Measurements from ENCODE around the gene STARD9. TPM values are rescaled to one million over a fixed set of nuclear protein-coding genes. Genes with fewer than 3 reads are reported as not detected.
A peak's percentile ranks its signal among the peaks of the same experiment; 100 is the strongest.

The STARD9 gene
- total RNA-seq, 1 donor from 2014 or later: 16.4 TPM

DNA sequence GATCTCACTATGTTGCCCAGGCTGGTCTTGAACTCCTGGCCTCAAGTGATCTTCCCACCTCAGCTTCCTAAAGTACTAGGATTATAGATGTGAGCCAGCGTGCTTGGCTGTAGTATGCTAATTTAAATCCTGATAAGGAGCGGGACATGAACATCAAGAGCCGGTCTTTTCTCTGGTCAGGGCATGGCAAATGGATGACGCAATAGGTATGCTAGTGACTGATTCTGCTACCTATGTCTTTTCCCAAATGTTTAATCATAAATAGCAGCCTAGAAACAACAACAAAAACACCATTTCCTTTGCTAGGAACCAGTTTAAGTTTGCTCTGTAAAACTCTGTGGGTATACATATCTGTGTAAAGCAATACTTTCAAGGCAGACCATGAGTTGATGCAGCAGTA lies 64.7 kb downstream of the STARD9 start:
- no peak for DNase-seq (ENCODE audit: low read depth, low spot score)
- H3K36me3 Mint-ChIP-seq (ENCODE audit: low read depth): peaks cover 9% of the 10 kb centered on the region
- H3K27ac Mint-ChIP-seq (ENCODE audit: unreplicated experiment): no peak overlapping the region
- H3K4me1 Mint-ChIP-seq: no peaks in the 10 kb centered on the region
- no peaks in the 10 kb centered on the region for H3K27me3 Mint-ChIP-seq (ENCODE audit: low read depth)
- TF ChIP-seq CTCF (conservative IDR thresholded peaks at IDR 0.05): no peak
- H3K9me3 Mint-ChIP-seq: no peaks in the 10 kb centered on the region
- H3K4me3 Mint-ChIP-seq: no peak overlapping the region

GRCh38 chr15:42650208-42651066 lies 75.0 kb downstream of the STARD9 start:
- no peak overlapping the region for H3K4me3 Mint-ChIP-seq
- TF ChIP-seq CTCF (conservative IDR thresholded peaks at IDR 0.05): peak; percentile 79
- H3K9me3 Mint-ChIP-seq: no peaks in the 10 kb centered on the region
- H3K4me1 Mint-ChIP-seq: no peaks in the 10 kb centered on the region
- peak; percentile 50 for DNase-seq (ENCODE audit: low read depth, low spot score)
- H3K27ac Mint-ChIP-seq (ENCODE audit: unreplicated experiment): no peak overlapping the region
- H3K36me3 Mint-ChIP-seq (ENCODE audit: low read depth): no peaks in the 10 kb centered on the region
- H3K27me3 Mint-ChIP-seq (ENCODE audit: low read depth): no peaks in the 10 kb centered on the region

GRCh38 chr15:42665827-42666226 lies 90.4 kb downstream of the STARD9 start:
- peaks cover 4% of the 10 kb centered on the region for H3K4me1 Mint-ChIP-seq
- no peak for DNase-seq (ENCODE audit: low read depth, low spot score)
- TF ChIP-seq CTCF (conservative IDR thresholded peaks at IDR 0.05): no peak
- H3K4me3 Mint-ChIP-seq: no peak overlapping the region
- no peak overlapping the region for H3K27ac Mint-ChIP-seq (ENCODE audit: unreplicated experiment)
- H3K27me3 Mint-ChIP-seq (ENCODE audit: low read depth): no peaks in the 10 kb centered on the region
- H3K9me3 Mint-ChIP-seq: no peaks in the 10 kb centered on the region
- peaks cover 13% of the 10 kb centered on the region for H3K36me3 Mint-ChIP-seq (ENCODE audit: low read depth)

- Mint-ChIP-seq H3K4me3 (no peak overlapping the region), H3K36me3 (ENCODE audit: low read depth) (peaks cover 13% of the 10 kb centered on the region), H3K4me1 (peaks cover 5% of the 10 kb centered on the region), H3K27ac (ENCODE audit: unreplicated experiment) (no peak overlapping the region), H3K9me3 (no peaks in the 10 kb centered on the region), H3K27me3 (ENCODE audit: low read depth) (no peaks in the 10 kb centered on the region)
- no peak for DNase-seq (ENCODE audit: low read depth, low spot score)
- no peak for TF ChIP-seq CTCF (conservative IDR thresholded peaks at IDR 0.05)
These were observed 92.4 kb downstream of the STARD9 start for GRCh38 chr15:42667855-42668254.

DNA sequence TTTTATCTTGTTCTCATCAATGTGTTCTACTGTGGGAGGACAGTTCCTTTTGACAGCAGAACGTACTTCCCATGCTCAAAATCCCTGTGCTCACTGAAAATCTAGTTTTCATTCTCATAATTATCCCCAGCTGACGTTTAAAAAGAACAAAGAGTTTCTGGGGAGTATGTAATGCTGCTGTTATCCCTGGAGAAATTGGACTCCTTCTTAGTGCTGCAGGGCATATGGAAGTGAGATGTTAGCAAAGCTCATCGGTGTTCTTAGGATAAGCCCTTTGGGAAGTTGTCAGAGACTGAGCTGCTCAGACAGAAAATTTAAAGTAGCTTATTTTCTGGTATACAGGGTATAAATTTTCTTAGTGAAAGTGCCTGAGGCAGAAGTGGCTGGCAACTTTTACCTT lies 95.0 kb downstream of the STARD9 start:
- Mint-ChIP-seq H3K36me3 (ENCODE audit: low read depth) (peaks cover 17% of the 10 kb centered on the region), H3K4me3 (no peak overlapping the region), H3K9me3 (no peaks in the 10 kb centered on the region), H3K27ac (ENCODE audit: unreplicated experiment) (no peak overlapping the region), H3K27me3 (ENCODE audit: low read depth) (no peaks in the 10 kb centered on the region), H3K4me1 (peaks cover 5% of the 10 kb centered on the region)
- no peak for TF ChIP-seq CTCF (conservative IDR thresholded peaks at IDR 0.05)
- no peak for DNase-seq (ENCODE audit: low read depth, low spot score)

Measured in neural crest cell (in vitro differentiated cells).